Stimulated activated CD8-positive, alpha-beta memory T cell treated with anti-CD3 and anti-CD28 coated beads, Interleukin-4, amount 100 ng/mL, for 48 hours (primary cell): ENCODE results near the gene FGF18.
"Not testable (repeated sequence)": the region's sequence is repeated elsewhere in the genome, so short reads cannot be mapped to it uniquely, and the experiment has no call there.

ENCODE experiments used
- DNase-seq: peaks from one replicate; pipeline ENCODE4 v3.0.0-alpha.2; 2020

FGF18 gene

GRCh38 chr5:171476701-171477100 is 57.3 kb downstream of the FGF18 start:
- no peak for DNase-seq

DNA sequence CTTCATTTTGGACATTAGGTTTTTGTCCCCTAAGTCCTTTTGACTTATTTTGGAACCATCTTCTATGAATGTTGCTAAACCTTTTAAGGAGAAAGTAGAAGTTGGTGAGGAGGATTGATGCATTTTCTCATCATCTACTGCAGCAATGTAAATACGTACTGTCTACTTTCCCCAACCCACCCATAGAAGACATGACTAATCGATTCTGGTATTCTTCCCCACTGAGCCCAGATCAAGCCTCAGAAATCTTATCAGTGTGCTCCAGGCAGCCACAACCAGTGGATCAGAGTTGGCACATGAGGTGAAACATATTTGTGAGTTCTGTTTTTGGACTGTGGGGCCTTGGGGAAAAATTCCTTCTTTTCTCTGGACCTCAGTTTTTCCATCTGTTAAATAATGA is 57.7 kb downstream of the FGF18 start:
- no peak for DNase-seq

DNA sequence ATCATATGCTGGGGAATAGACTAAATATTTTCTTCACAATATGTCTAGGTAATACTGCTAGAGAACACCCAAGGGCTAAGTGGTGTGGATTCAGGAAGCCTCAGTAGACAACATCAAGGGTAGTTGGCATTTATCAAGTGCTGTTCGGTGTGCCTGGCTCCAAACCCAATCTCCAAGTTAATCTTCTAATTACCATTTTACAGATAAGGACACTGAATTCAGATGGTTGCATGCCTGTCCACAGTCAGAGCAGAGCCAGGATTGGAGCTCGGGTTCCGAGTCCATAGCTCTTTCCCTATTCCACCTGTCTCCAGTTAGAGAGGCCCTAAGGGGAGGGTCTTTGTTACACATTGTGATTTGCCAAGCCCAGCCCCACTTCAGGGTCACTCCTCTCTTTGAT is 58.2 kb downstream of the FGF18 start:
- DNase-seq: no peak

- no peak for DNase-seq
Measured at GRCh38 chr5:171478946-171479775, 59.7 kb downstream of the FGF18 start.

- DNase-seq: no peak
Measured at GRCh38 chr5:171479776-171480125, 60.3 kb downstream of the FGF18 start.

- no peak for DNase-seq
Measured at GRCh38 chr5:171480239-171480638, 60.8 kb downstream of the FGF18 start.

DNA sequence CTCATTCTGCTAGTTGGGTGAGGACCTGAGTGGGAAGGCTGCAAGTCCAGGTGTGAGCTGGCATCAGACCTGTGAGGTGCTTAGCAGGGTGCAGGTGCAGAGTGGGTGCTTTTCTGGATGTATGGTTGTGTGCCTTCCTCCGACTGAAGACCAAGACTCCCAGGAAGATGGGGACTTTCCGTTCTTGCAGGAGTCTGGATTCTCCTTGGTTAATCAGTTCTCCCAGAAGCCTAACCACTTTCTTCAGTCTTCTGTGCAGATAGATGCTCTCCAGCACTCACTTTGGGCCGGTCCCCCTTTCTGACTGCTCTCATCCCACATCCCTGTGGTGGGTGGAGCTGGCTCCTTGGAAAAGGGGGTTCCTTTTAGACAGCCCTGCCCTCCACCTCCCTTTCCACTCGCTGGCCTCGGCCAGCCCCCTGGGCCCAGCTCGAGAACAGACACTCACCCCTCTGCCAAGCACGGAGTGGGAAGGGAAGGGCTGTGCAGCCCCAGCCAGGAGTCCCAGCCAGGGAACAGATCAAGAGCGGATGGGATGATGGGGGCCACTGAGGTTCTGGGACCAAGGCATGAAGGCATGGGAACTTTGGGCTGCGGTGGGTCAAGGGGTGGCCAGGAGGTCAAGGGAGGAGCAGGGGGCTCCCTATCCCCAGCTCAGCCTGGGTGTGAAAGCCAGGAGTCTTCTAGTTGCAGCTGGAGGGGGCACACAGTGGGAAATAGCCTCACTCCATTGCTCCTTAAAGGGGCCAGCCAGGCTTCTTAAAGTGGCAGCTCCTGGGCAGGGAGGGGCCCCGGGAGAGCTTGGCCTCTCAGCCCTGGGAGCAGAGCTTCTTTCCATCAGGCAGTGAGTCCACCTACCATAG is 62.4 kb downstream of the FGF18 start:
- DNase-seq: no peak

DNA sequence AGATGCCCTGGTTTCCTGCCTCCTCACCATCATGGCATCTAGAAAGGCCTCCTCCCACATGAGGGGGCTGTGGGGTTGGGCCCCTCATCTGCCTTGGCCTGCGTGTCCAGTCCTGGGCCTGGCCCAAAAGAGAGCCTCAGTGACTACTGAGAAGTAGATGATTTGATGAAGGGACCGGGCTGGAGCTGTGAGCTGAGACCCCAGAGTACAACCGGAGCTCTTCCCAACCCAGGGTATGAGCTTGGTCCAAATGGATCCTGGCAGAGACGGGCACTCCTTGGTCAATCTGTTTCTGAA is 62.9 kb downstream of the FGF18 start:
- DNase-seq: no peak

DNA sequence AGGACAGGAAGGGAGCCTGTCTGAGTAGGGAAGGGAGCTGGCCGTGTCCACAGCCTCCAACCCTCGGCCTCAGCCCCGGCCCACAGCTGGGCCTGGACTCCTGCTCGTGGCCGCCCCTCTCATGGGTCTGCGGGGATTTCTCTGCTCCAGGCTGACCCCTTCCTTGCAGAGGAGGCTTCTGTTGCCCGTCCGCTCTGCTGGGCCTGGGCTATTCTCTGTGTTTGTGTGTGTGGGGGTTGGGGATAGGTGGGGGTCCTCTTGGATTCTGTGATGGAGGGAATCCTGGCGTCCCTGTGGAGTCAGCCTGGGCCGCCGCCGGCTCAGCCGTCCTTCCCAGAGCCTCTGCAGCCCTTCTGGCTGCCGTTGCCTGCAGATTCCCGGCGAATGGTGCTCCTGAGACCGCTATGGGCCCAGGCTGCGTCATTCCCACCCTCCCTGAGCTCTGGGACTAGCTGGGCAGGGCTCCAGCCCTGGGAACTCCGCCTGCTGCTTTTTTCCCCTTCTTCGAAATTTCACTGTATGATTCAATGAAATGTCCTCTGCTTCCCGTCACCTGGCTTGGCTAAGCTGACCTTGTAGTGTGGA is 64.2 kb downstream of the FGF18 start:
- DNase-seq: no peak

- peak; percentile 76 for DNase-seq
Measured at GRCh38 chr5:171484460-171484899, 65.0 kb downstream of the FGF18 start.

DNA sequence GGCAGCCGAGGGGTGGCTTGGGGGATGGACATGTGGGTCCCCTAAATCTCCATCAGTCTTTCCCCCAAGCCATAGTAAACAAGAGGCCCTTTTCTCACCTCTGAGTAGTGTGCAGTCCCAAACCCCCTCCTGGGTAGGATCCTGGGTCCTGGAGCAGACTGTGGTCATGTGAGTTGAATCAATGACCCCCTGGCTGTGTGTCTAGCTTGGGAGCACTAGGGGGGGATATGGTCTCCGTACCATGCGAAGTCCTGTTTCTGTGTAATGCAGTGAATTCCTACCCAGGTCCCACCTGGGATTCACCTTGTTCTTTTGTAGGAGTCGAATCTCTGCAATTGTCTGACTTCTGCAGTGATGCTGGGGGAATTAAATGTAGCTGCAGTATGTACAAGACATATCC is 66.2 kb downstream of the FGF18 start:
- no peak for DNase-seq

DNA sequence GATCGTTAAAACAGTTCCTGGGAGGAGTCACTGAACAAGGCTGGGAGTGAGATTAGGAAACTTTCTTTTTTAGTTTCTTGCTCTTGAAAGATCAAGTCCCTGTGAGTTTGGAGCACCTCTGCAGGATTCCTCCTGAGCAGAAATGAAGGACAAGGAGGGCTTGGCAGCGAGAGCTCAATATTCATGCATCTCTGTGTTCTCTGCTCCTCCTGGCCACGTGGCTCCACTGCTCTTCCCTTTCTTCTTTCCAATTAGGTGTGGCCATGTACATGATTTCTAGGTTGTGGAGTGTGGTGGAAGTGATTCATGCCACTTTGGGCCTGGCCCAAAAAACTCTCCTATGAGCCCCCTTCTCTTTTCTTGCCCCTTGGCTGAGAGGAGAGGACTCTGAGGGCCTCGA is 67.2 kb downstream of the FGF18 start:
- DNase-seq: no peak

DNA sequence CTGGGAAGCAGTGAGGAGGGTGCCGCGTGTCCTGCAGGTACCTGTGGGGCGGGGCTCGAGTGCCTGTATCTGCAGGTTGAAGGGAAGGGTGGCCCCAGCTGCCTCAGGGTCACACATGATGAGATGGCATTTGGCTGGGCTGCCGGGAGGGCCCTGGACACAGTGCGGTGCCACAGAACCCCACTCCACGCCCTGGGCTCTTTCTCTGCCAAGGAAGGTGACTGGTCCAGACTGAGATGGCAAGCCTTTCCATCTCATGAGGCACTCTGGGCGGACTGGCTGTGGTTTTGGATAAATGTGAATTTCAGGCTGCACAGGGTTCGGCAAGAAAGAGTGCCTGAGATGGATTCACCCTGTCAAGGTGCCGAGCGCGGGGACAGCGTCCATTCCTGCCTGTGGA is 69.4 kb downstream of the FGF18 start:
- DNase-seq: no peak

- no peak for DNase-seq
Measured at GRCh38 chr5:171492781-171493180, 73.3 kb downstream of the FGF18 start.

- no peak for DNase-seq
Measured at GRCh38 chr5:171493646-171494393, 74.4 kb downstream of the FGF18 start.

DNA sequence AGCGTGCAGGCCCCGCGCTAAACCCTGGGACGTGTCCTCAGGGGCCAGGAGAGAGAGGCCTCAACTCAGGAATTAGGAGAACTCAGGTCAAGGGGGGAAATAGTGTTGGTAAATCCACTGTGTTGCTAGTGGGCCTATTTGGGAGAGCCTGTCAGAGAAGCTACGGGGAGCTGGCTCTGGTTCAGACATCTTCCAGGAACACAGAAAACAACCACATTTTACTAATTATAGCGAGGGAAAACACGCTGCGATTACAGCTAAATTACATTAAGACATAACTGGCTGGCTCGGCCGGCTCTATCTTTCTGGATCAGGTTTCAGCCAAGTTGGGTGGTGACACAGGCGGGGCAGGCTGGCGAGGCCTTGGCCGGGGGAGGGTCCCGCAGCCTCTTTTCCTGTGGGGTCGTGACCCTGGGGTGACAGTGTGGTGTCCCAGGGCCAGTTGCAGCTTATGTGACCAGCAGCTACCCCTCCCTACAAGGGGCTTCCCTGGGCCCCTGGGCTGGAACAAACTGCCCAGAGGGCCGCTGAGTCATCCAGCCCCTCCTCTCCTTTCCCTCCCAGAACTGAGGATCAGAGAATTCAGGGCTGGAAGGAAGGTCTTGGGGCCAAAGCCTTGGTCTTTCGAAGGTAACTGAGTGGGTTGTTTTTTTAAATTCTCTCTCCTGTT is 75.1 kb downstream of the FGF18 start:
- no peak for DNase-seq

DNA sequence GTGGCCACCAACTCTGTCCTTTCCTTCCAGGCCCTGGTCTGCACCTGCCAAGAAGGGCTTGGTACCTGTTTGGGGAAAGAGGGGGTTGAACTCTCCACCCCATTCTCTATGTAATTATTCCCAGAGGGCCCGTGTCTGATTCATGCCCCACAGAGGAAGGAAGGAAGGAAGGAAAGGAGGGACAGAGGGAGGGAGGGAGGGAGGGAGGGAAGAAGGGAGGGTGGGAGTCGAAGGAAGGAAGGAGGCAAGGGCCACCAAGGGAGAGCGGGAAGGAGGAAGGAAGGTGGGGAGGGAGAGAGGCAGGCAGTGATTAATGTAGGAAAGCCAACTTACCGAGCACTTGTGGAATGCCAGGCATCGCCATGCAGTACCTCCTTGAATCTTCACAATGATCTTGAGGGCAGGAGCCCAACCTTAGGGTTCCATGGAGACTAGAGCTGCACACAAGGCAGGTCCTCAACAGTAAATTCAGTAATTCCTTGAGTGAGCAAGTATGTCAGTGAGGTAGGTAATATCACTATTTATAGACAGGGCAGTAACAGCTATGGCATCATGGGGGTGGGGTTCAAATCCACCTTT is 75.8 kb downstream of the FGF18 start:
- DNase-seq: no peak

- DNase-seq: no peak
Measured at GRCh38 chr5:171496456-171496855, 77.0 kb downstream of the FGF18 start.

GRCh38 chr5:171497494-171497893 is 78.0 kb downstream of the FGF18 start:
- DNase-seq: not testable (repeated sequence)

DNA sequence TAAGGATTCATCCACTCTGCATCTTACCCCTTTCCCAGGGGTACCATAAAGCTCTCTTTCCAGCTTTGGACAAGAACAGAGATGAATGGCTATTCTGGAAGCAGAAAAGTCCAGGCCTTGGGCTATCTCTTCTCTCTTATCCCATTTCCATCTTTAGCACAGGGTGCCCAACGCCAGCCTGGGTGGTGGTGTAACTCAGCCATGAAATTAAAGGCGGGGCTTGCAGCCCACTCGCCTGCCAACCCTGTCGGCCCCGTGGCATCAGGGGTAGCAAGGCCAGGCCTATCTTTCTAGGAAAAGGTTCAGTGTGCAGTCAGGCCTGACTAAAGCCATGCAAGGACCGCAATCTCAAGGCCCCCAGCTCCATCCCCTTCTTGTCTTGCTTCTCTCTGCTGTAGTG is 78.7 kb downstream of the FGF18 start:
- no peak for DNase-seq

- no peak for DNase-seq
Measured at GRCh38 chr5:171499611-171500010, 80.2 kb downstream of the FGF18 start.

- DNase-seq: no peak
Measured at GRCh38 chr5:171505473-171506043, 86.1 kb downstream of the FGF18 start.
